A549 (cell line): ENCODE results near the gene ACVR1B. TPM values are rescaled to one million over a fixed set of nuclear protein-coding genes. Genes with fewer than 3 reads are reported as not detected.
A peak's percentile ranks its signal among the peaks of the same experiment; 100 is the strongest.

Experiments
- ATAC-seq, 2 experiments: fragments of 200-7000 bp in 1 of 2; fragments of >200 bp in 1 of 2; cut with Nextera tagmentation in 1 of 2; cut with Tn5 transposase in 1 of 2; 3 replicates each; pipeline versions ENCODE4 v1.8.0 to v1.9.1; 2018 to 2020; ENCODE audit warnings: mild to moderate bottlenecking in 1 of 2, moderate library complexity in 1 of 2
- CTCF ChIA-PET: fragments of 300-600 bp; sonication (Branson Sonifier 250); formaldehyde crosslinking; extraction: SDS; loops from one replicate; lab custom pipeline; 2021; ENCODE audit warnings: antibody characterized with exemption, inconsistent platforms; lab: Yijun Ruan, JAX
- POLR2A ChIA-PET: fragments of 350-600 bp; formaldehyde crosslinking; extraction: SDS; loops from one replicate; lab custom pipeline; 2021; ENCODE audit warnings: antibody characterized with exemption, inconsistent platforms; lab: Yijun Ruan, JAX
- DNase-seq, 2 experiments: peaks; one replicate each; pipeline versions ENCODE4 v3.0.0 to v3.0.0-alpha.2; 2011 to 2016; ENCODE audit warnings: low read depth in 1 of 2, low spot score in 1 of 2
- FAIRE-seq: peaks from 2 replicates; lab custom pipeline; 2011; peaks lifted over from hg19 to GRCh38; lab: Jason Lieb, UNC
- H3K27ac ChIP-seq, 2 experiments: fragments of >200 bp; sonication (Bioruptor Twin); formaldehyde crosslinking; 3 replicates each; pipeline ENCODE4 v1.5.1; 2016 to 2017
- H3K4me1 ChIP-seq: fragments of >200 bp; sonication (Bioruptor Twin); formaldehyde crosslinking; 3 replicates; pipeline ENCODE4 v1.6.1; 2016
- H3K4me2 ChIP-seq: fragments of >200 bp; sonication (Bioruptor Twin); formaldehyde crosslinking; 3 replicates; pipeline ENCODE4 v1.6.1; 2016
- H3K4me3 ChIP-seq: fragments of >200 bp; sonication (Bioruptor Twin); formaldehyde crosslinking; 3 replicates; pipeline ENCODE4 v1.5.1; 2016
- H3K9me3 ChIP-seq: fragments of >200 bp; sonication (Bioruptor Twin); formaldehyde crosslinking; 3 replicates; pipeline ENCODE4 v1.6.1; 2016
- BCL3 ChIP-seq: fragments of >200 bp; sonication (Bioruptor Twin); formaldehyde crosslinking; IDR thresholded peaks from 3 replicates; pipeline ENCODE4 v1.6.1; 2016
- BHLHE40 ChIP-seq: IDR thresholded peaks from 2 replicates; pipeline ENCODE4 v1.6.1; 2012; ENCODE audit warnings: low read depth, low read length, inconsistent platforms
- CHD4 ChIP-seq: fragments of 200-600 bp; sonication (generic); IDR thresholded peaks from 2 replicates; pipeline ENCODE4 v1.6.1; 2016; ENCODE audit warnings: antibody characterized with exemption, mild to moderate bottlenecking, borderline replicate concordance
- EHMT2 ChIP-seq: fragments of 200-600 bp; sonication (generic); IDR thresholded peaks from 2 replicates; pipeline ENCODE4 v1.6.1; 2016; ENCODE audit warnings: antibody characterized with exemption, low read depth, mild to moderate bottlenecking, moderate library complexity
- ELK1 ChIP-seq: fragments of 150-350 bp; IDR thresholded peaks from 2 replicates; pipeline ENCODE4 v1.6.1; 2014; ENCODE audit warnings: low read depth, mild to moderate bottlenecking, low read length
- EP300 ChIP-seq, 2 experiments: fragments of >200 bp; sonication (Bioruptor Twin); formaldehyde crosslinking; IDR thresholded peaks; 2 replicates in 1 of 2; 3 replicates in 1 of 2; pipeline ENCODE4 v1.6.1; 2016 to 2017
- ESRRA ChIP-seq: fragments of 150-350 bp; IDR thresholded peaks from 2 replicates; pipeline ENCODE4 v1.6.1; 2014; ENCODE audit warnings: mild to moderate bottlenecking, low read length, borderline replicate concordance
- FOSB ChIP-seq: fragments of 250-450 bp; sonication (Bioruptor Pico); IDR thresholded peaks from 2 replicates; pipeline ENCODE4 v1.5.0; 2020; ENCODE audit warnings: mild to moderate bottlenecking, moderate library complexity
- FOSL2 ChIP-seq, 2 experiments: fragments of 450-650 bp in 1 of 2; fragments of >200 bp in 1 of 2; sonication (Bioruptor Twin) in 1 of 2; formaldehyde crosslinking; IDR thresholded peaks; 2 replicates each; pipeline versions ENCODE4 v1.5.0 to v1.6.1; 2016 to 2020; ENCODE audit warnings: mild to moderate bottlenecking in 1 of 2, moderate library complexity in 1 of 2
- HOXA7 ChIP-seq: fragments of 250-450 bp; sonication (Bioruptor Pico); IDR thresholded peaks from 2 replicates; pipeline ENCODE4 v1.5.0; 2020; ENCODE audit warnings: mild to moderate bottlenecking, moderate library complexity
- HOXB13 ChIP-seq: fragments of 250-450 bp; sonication (Bioruptor Pico); IDR thresholded peaks from 2 replicates; pipeline ENCODE4 v1.5.0; 2020; ENCODE audit warnings: low read depth, mild to moderate bottlenecking, moderate library complexity
- JUNB ChIP-seq: fragments of >200 bp; sonication (Bioruptor Twin); formaldehyde crosslinking; IDR thresholded peaks from 2 replicates; pipeline ENCODE4 v1.6.1; 2016
- KDM1A ChIP-seq: fragments of 200-600 bp; sonication (generic); IDR thresholded peaks from 2 replicates; pipeline ENCODE4 v1.6.1; 2016; ENCODE audit warnings: low read depth, mild to moderate bottlenecking
- KDM5A ChIP-seq: fragments of 200-600 bp; sonication (generic); IDR thresholded peaks from 2 replicates; pipeline ENCODE4 v1.6.1; 2016; ENCODE audit warnings: antibody characterized with exemption, mild to moderate bottlenecking
- MAX ChIP-seq: IDR thresholded peaks from 2 replicates; pipeline ENCODE4 v1.6.1; 2012
- NFE2L2 ChIP-seq: fragments of 150-350 bp; conservative IDR thresholded peaks from 2 replicates; pipeline ENCODE4 v1.6.1; 2014; ENCODE audit warnings: low read length
- NPAS2 ChIP-seq: fragments of 250-450 bp; sonication (Bioruptor Pico); IDR thresholded peaks from 2 replicates; pipeline ENCODE4 v1.8.0; 2022; ENCODE audit warnings: mild to moderate bottlenecking, moderate library complexity, borderline replicate concordance
- NR3C1 ChIP-seq: fragments of >200 bp; sonication (Bioruptor Twin); formaldehyde crosslinking; IDR thresholded peaks from 3 replicates; pipeline ENCODE4 v1.6.1; 2017
- PBX3 ChIP-seq: IDR thresholded peaks from 2 replicates; pipeline ENCODE4 v1.6.1; 2012
- POLR2A ChIP-seq: IDR thresholded peaks from 2 replicates; pipeline ENCODE4 v1.6.1; 2012; ENCODE audit warnings: mild to moderate bottlenecking, low read length
- POLR2AphosphoS2 ChIP-seq: conservative IDR thresholded peaks from 2 replicates; pipeline ENCODE4 v1.6.1; 2012; ENCODE audit warnings: low read length, improper control_type of control experiment, inconsistent platforms
- RAD21 ChIP-seq, 2 experiments: fragments of >200 bp in 1 of 2; sonication (Bioruptor Twin) in 1 of 2; formaldehyde crosslinking in 1 of 2; IDR thresholded peaks in 1 of 2; conservative IDR thresholded peaks in 1 of 2; 2 replicates in 1 of 2; 3 replicates in 1 of 2; pipeline ENCODE4 v1.6.1; 2012 to 2018; ENCODE audit warnings: inconsistent platforms in 1 of 2
- RARB ChIP-seq: fragments of 250-450 bp; sonication (Bioruptor Pico); IDR thresholded peaks from 2 replicates; pipeline ENCODE4 v1.8.0; 2021; ENCODE audit warnings: mild to moderate bottlenecking, moderate library complexity
- RFX5 ChIP-seq: fragments of 450-650 bp; IDR thresholded peaks from 2 replicates; pipeline ENCODE4 v1.7.1; 2014; ENCODE audit warnings: antibody characterized with exemption, mild to moderate bottlenecking, moderate library complexity
- SMC3 ChIP-seq: fragments of >200 bp; sonication (Bioruptor Twin); formaldehyde crosslinking; IDR thresholded peaks from 3 replicates; pipeline ENCODE4 v1.6.1; 2018; ENCODE audit warnings: inconsistent platforms
- TFCP2L1 ChIP-seq: fragments of 250-450 bp; sonication (Bioruptor Pico); IDR thresholded peaks from 2 replicates; pipeline ENCODE4 v1.5.0; 2021; ENCODE audit warnings: mild to moderate bottlenecking
- ZNF302 ChIP-seq: fragments of 250-450 bp; sonication (Bioruptor Pico); IDR thresholded peaks from 2 replicates; pipeline ENCODE4 v1.9.0; 2021; ENCODE audit warnings: inconsistent platforms, mild to moderate bottlenecking, moderate library complexity
- ZSCAN20 ChIP-seq: fragments of 250-450 bp; sonication (Bioruptor Pico); IDR thresholded peaks from 2 replicates; pipeline ENCODE4 v1.8.0; 2022; ENCODE audit warnings: mild to moderate bottlenecking, moderate library complexity
- WGBS: methylation state at CpG from one replicate; pipeline ENCODE4 v1.1.6; 2017; ENCODE audit errors: missing lambda C conversion rate; 5-methylcytosine and 5-hydroxymethylcytosine counted together
- polyA plus RNA-seq, 4 experiments: library from polyadenylated mRNA; depleted of rRNA in 3 of 4; stranded (reverse); fragments of >200 nt; fragmentation: RNase III in 1 of 4; extraction: RNeasy Plus Mini Kit Qiagen cat#74134 plus additional on column Dnase treatment in 1 of 4; gene quantifications; 2 replicates in 3 of 4; 3 replicates in 1 of 4; pipeline ENCODE4 v1.2.3, GENCODE V29; 2011 to 2017
- TF ChIP-seq, protein P1 (sequence below): fragments of >200 bp; sonication (Bioruptor Twin); formaldehyde crosslinking; IDR thresholded peaks from 3 replicates; pipeline ENCODE4 v1.5.1; 2016

The ACVR1B gene
- polyA plus RNA-seq, 2 of the 4 experiments (the other 2 are of a cell fraction), result 15.2 to 18.4 TPM

DNA sequence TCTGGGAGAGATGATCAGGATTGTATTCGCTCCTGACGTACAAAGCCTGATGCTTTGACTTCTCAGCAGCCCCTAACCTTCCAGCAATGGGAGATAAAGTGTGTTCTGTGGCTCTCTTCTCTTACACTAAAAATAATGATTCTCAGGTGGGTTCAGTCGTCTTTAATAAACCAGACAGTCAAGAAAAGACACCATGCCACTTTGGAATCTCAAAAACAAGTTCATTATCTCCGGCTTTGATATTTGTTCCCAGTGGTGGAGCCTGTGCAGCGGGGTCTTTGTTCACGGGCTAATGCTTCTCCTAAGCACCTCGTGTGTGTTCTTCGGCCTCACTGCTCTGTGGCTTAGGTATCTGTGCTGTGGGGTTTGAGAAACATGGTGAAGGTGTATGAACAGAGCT, 1.6 kb downstream of the ACVR1B start:
- H3K4me3 ChIP-seq, result peak overlapping the region; percentile 99; the same call in 1 of the 3 replicates
- 0 out of 3 replicates have a peak, but pooled peaks cover 2% of the 10 kb centered on the region for H3K9me3 ChIP-seq
- no peak for TF ChIP-seq KDM1A
- no peak for TF ChIP-seq EP300 (IDR thresholded peaks at IDR 0.05)
- TF ChIP-seq RARB, result no peak
- no peak for TF ChIP-seq HOXA7 (CRISPR knock-in tag)
- no peak for TF ChIP-seq NPAS2
- no peak for TF ChIP-seq SMC3
- no peak for TF ChIP-seq HOXB13 (CRISPR knock-in tag)
- no peak for TF ChIP-seq ELK1
- no peak for TF ChIP-seq RAD21 (conservative IDR thresholded peaks at IDR 0.05 in 1 of 2, IDR thresholded peaks at IDR 0.05 in 1 of 2)
- no peak for TF ChIP-seq NR3C1
- no peak for TF ChIP-seq NFE2L2
- TF ChIP-seq KDM5A, result no peak
- TF ChIP-seq MAX, result no peak
- no peak for TF ChIP-seq FOSB (CRISPR knock-in tag)
- TF ChIP-seq JUNB, result no peak
- no peak for ATAC-seq
- 85% methylated on average over 8 of the region's 8 CpGs for WGBS
- H3K4me1 ChIP-seq, result peaks cover 33% of the 10 kb centered on the region
- no peak for DNase-seq
- no peak for FAIRE-seq
- H3K27ac ChIP-seq, result peak overlapping the region in 1 of 2 experiments; percentile 99; a peak in 3 of 6 replicates
- CTCF ChIA-PET, result no interaction called here
- H3K4me2 ChIP-seq, result peak overlapping the region; percentile 89
- POLR2A ChIA-PET, result no interaction called here

DNA sequence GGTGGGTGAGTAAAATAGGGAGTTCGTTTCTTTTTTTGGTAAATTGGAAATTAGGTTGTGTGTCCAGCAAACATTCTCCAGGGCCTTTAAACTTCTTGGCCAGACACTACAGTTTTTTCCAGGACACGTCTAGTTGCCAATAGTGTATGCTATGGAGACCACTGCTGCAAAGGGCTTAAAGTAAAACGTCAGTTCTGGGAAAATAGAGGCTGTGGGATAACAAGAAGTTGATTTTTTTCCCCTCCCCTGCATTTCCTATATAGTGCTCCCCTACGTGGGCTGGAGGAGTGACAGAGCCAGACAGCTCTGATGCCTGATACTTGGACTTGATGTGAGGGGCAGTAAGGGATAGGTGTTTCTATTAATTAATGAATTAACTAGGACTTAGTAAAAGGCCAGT, 2.4 kb downstream of the ACVR1B start:
- H3K9me3 ChIP-seq, result 0 out of 3 replicates have a peak, but pooled peaks cover 2% of the 10 kb centered on the region
- TF ChIP-seq ZSCAN20 (CRISPR knock-in tag) (no peak), ZNF302 (no peak), KDM1A (no peak), POLR2A (no peak), ESRRA (no peak), BCL3 (no peak), POLR2AphosphoS2 (no peak), HOXB13 (CRISPR knock-in tag) (no peak), TFCP2L1 (no peak), EHMT2 (no peak), BHLHE40 (no peak), CHD4 (no peak), FOSL2 (IDR thresholded peaks at IDR 0.05) (no peak), FOSL2 (CRISPR knock-in tag; IDR thresholded peaks at IDR 0.05) (no peak), RFX5 (no peak), PBX3 (no peak), EP300 (IDR thresholded peaks at IDR 0.05) (no peak), KDM5A (no peak)
- TF ChIP-seq, protein P1, sequence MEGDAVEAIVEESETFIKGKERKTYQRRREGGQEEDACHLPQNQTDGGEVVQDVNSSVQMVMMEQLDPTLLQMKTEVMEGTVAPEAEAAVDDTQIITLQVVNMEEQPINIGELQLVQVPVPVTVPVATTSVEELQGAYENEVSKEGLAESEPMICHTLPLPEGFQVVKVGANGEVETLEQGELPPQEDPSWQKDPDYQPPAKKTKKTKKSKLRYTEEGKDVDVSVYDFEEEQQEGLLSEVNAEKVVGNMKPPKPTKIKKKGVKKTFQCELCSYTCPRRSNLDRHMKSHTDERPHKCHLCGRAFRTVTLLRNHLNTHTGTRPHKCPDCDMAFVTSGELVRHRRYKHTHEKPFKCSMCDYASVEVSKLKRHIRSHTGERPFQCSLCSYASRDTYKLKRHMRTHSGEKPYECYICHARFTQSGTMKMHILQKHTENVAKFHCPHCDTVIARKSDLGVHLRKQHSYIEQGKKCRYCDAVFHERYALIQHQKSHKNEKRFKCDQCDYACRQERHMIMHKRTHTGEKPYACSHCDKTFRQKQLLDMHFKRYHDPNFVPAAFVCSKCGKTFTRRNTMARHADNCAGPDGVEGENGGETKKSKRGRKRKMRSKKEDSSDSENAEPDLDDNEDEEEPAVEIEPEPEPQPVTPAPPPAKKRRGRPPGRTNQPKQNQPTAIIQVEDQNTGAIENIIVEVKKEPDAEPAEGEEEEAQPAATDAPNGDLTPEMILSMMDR, result no peak
- TF ChIP-seq, all 56 proteins: peak for 0
- WGBS, result 59% methylated on average over 4 of the region's 4 CpGs
- no peak for FAIRE-seq
- no peak for ATAC-seq
- peak overlapping the region; percentile 89 for H3K4me2 ChIP-seq
- DNase-seq, result no peak
- peaks cover 33% of the 10 kb centered on the region for H3K4me1 ChIP-seq
- ChIA-PET POLR2A (no interaction called here), CTCF (interaction anchor here (1.1 kb wide), 1 partner anchor 72 kb away, joined by 4 read pairs; no protein-coding TSS in a partner anchor)
- no peak overlapping the region for H3K4me3 ChIP-seq
- peak overlapping the region in 1 of 2 experiments; percentile 37; a peak in 1 of 6 replicates for H3K27ac ChIP-seq
